Panc1 (cell line): ENCODE results near the gene NOS1AP. TPM values are rescaled to one million over a fixed set of nuclear protein-coding genes. Genes with fewer than 3 reads are reported as not detected.

Experiments used
- ATAC-seq: fragments of 200-7000 bp; cut with Tn5 transposase; 2 replicates; pipeline ENCODE4 v1.9.1; 2020; ENCODE audit warnings: mild to moderate bottlenecking, moderate library complexity
- BruUV-seq: library from RNA; stranded (reverse); fragments of 400-500 nt; replicated peaks from 2 replicates; lab custom pipeline; 2021; lab: Mats Ljungman, UMichigan
- CTCF ChIA-PET: fragments of 300-600 bp; sonication (Branson Sonifier 250); formaldehyde crosslinking; loops from one replicate; lab custom pipeline; 2022; ENCODE audit warnings: antibody characterized with exemption; lab: Charles Lee
- POLR2A ChIA-PET: fragments of 300-600 bp; sonication (Branson Sonifier 250); formaldehyde crosslinking; loops from one replicate; lab custom pipeline; 2022; ENCODE audit warnings: antibody characterized with exemption; lab: Charles Lee
- DNase-seq: peaks from one replicate; pipeline ENCODE4 v3.0.0-alpha.2; 2010; ENCODE audit warnings: low read depth, low spot score
- H3K27ac ChIP-seq: 2 replicates; pipeline ENCODE4 v1.5.1; 2011; ENCODE audit warnings: mild to moderate bottlenecking, low read length, inconsistent platforms
- H3K27me3 ChIP-seq: fragments of 200-500 bp; sonication (Bioruptor generic); 2 replicates; pipeline ENCODE4 v1.6.0; 2014; ENCODE audit warnings: low read length, inconsistent platforms; ENCODE audit not compliant: control insufficient read depth, insufficient read depth
- H3K36me3 ChIP-seq: fragments of 200-500 bp; sonication (Bioruptor generic); 2 replicates; pipeline ENCODE4 v1.5.1; 2014; ENCODE audit warnings: inconsistent platforms, mild to moderate bottlenecking, low read length, moderate library complexity; ENCODE audit not compliant: control insufficient read depth, insufficient read depth
- H3K4me1 ChIP-seq: 2 replicates; pipeline ENCODE4 v1.5.1; 2011; ENCODE audit warnings: inconsistent platforms, mild to moderate bottlenecking, low read length, moderate library complexity; ENCODE audit not compliant: control insufficient read depth, insufficient read depth
- H3K4me3 ChIP-seq, 2 experiments: 2 replicates each; pipeline ENCODE4 v1.5.1; 2011 to 2012; ENCODE audit warnings: low read depth in 2 of 2, low read length in 2 of 2, mild to moderate bottlenecking in 2 of 2, inconsistent platforms in 1 of 2, moderate library complexity in 1 of 2
- H3K9me3 ChIP-seq: fragments of 200-500 bp; sonication (Bioruptor generic); 2 replicates; pipeline ENCODE4 v1.5.1; 2014; ENCODE audit warnings: low read depth, mild to moderate bottlenecking, inconsistent platforms, low read length, moderate library complexity; ENCODE audit not compliant: control insufficient read depth, insufficient read depth
- POLR2AphosphoS5 ChIP-seq: IDR thresholded peaks from 2 replicates; pipeline ENCODE4 v1.6.1; 2012; ENCODE audit warnings: mild to moderate bottlenecking, low read depth, low read length, moderate library complexity
- SIN3A ChIP-seq: IDR thresholded peaks from 2 replicates; pipeline ENCODE4 v1.6.1; 2012; ENCODE audit warnings: low read depth, mild to moderate bottlenecking, low read length, moderate library complexity, borderline replicate concordance; ENCODE audit not compliant: insufficient read depth
- TCF7L2 ChIP-seq: IDR thresholded peaks from 2 replicates; pipeline ENCODE4 v1.6.1; 2011; ENCODE audit warnings: mild to moderate bottlenecking, low read depth, low read length, inconsistent platforms
- in situ Hi-C: cut with HindIII; loops from 2 replicates; pipeline ENCODE4 v1.10.0; 2016; ENCODE audit warnings: low sequenced_read_pairs, low pct_unique_long_range_greater_than_20kb
- intact Hi-C: fragments of 100-400 bp; cut with micrococcal nuclease; formaldehyde crosslinking; loops from one replicate; pipeline ENCODE4 v1.10.0; 2022; ENCODE audit not compliant: unreplicated experiment
- total RNA-seq: library from RNA; stranded (reverse); gene quantifications from one replicate; pipeline ENCODE4 v1.2.1, GENCODE V29; 2021; ENCODE audit not compliant: unreplicated experiment
- TF ChIP-seq, protein P1 (sequence below): fragments of 450-650 bp; IDR thresholded peaks from 2 replicates; pipeline ENCODE4 v1.5.1; 2017; ENCODE audit warnings: mild to moderate bottlenecking
- TF ChIP-seq, protein P2 (sequence below), 2 experiments: IDR thresholded peaks; 2 replicates each; pipeline ENCODE4 v1.6.1; 2011 to 2012; ENCODE audit warnings: low read depth in 2 of 2, control low read depth in 1 of 2, low read length in 1 of 2, mild to moderate bottlenecking in 1 of 2, moderate library complexity in 1 of 2; ENCODE audit not compliant: insufficient read depth in 1 of 2

Gene NOS1AP
- total RNA-seq, 1 experiment from 2014 or later, result 27.9 TPM

DNA sequence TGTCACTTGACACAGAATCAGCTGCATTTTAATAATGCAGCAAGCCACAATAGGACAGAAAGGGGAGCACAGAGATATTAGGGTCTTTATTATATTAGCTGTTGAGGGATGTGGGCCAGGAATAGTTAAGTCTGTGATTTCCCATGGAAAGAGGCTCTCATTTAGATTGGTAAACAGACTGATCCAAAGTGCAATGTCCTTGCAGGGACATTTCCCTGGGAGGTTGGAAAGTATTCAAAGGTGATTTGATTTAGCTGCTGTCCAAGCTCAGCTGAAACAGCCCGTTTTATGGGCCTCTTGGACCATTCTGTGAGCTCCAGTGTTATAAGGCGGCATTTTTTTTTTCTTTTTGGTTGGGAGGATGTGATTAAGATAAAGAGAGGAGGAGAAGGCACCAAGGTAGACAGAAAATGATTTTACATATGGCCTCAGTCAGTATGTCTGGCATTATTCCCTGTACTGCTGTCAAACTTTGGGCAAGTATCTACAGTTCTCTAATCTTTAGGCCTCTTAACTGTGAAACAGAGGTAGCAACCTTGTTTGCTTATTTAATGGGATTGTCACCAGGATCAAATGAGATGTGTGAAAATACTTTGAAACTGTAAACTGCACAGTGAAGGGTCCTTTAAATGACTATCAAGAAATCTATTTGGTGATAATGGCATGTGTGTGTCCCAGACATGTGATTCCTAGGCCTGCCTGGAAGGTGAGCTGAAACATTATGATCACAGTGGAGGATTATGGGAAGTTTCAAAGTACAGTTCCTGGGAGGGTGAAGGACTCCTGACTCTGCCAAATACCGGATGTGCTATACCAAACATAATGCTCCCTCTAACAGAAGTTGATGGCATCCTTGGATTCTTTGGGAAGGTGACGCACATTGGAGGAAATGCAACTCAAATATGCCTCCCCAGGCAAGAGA, 62.2 kb downstream of the NOS1AP start:
- no peak for TF ChIP-seq SIN3A
- TF ChIP-seq TCF7L2, result no peak
- TF ChIP-seq, protein P1, sequence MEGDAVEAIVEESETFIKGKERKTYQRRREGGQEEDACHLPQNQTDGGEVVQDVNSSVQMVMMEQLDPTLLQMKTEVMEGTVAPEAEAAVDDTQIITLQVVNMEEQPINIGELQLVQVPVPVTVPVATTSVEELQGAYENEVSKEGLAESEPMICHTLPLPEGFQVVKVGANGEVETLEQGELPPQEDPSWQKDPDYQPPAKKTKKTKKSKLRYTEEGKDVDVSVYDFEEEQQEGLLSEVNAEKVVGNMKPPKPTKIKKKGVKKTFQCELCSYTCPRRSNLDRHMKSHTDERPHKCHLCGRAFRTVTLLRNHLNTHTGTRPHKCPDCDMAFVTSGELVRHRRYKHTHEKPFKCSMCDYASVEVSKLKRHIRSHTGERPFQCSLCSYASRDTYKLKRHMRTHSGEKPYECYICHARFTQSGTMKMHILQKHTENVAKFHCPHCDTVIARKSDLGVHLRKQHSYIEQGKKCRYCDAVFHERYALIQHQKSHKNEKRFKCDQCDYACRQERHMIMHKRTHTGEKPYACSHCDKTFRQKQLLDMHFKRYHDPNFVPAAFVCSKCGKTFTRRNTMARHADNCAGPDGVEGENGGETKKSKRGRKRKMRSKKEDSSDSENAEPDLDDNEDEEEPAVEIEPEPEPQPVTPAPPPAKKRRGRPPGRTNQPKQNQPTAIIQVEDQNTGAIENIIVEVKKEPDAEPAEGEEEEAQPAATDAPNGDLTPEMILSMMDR, result no peak
- TF ChIP-seq, protein P2, sequence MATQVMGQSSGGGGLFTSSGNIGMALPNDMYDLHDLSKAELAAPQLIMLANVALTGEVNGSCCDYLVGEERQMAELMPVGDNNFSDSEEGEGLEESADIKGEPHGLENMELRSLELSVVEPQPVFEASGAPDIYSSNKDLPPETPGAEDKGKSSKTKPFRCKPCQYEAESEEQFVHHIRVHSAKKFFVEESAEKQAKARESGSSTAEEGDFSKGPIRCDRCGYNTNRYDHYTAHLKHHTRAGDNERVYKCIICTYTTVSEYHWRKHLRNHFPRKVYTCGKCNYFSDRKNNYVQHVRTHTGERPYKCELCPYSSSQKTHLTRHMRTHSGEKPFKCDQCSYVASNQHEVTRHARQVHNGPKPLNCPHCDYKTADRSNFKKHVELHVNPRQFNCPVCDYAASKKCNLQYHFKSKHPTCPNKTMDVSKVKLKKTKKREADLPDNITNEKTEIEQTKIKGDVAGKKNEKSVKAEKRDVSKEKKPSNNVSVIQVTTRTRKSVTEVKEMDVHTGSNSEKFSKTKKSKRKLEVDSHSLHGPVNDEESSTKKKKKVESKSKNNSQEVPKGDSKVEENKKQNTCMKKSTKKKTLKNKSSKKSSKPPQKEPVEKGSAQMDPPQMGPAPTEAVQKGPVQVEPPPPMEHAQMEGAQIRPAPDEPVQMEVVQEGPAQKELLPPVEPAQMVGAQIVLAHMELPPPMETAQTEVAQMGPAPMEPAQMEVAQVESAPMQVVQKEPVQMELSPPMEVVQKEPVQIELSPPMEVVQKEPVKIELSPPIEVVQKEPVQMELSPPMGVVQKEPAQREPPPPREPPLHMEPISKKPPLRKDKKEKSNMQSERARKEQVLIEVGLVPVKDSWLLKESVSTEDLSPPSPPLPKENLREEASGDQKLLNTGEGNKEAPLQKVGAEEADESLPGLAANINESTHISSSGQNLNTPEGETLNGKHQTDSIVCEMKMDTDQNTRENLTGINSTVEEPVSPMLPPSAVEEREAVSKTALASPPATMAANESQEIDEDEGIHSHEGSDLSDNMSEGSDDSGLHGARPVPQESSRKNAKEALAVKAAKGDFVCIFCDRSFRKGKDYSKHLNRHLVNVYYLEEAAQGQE (IDR thresholded peaks at IDR 0.05; ENCODE audit: insufficient read depth in 1 of 2, low read depth in 2 of 2, low read length in 1 of 2), result no peak
- DNase-seq (no peak), ATAC-seq (no peak)
- no TSS peak for BruUV-seq
- POLR2A ChIA-PET, result no interaction called here
- peaks cover 93% of the 10 kb centered on the region for H3K4me1 ChIP-seq
- intact Hi-C loops (loop anchor here (5.0 kb wide), 1 partner anchor 59 kb away; no protein-coding TSS in a partner anchor), in situ Hi-C loops (no loop called here)
- H3K27me3 ChIP-seq, result no peaks in the 10 kb centered on the region
- CTCF ChIA-PET, result no interaction called here
- no peaks in the 10 kb centered on the region for H3K36me3 ChIP-seq
- no peaks in the 10 kb centered on the region for H3K9me3 ChIP-seq
- peak overlapping the region; percentile 99 for H3K27ac ChIP-seq
- H3K4me3 ChIP-seq, result no peak overlapping the region

DNA sequence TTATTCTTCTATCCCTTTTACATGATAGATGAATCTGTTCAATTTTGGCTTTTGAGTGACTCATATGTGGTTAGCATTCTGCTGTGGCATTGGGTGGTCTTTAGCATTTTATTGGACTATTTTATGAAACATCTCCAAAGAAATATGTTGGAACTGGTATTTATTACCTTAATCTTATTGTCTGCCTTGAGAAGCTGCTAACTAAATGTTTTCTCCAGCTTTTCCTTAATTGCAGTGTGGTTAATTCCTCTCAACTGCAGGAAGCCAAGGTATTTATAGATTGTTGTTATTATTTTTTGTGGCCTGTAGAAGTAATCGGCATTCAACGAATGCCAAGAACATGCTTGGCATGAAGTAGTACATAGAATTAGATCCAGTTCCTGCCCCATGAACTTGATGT, 64.1 kb downstream of the NOS1AP start:
- intact Hi-C loops, result loop anchor here (5.0 kb wide), 1 partner anchor 61 kb away; no protein-coding TSS in a partner anchor
- Histone ChIP-seq H3K9me3 (no peaks in the 10 kb centered on the region), H3K4me3 (no peak overlapping the region), H3K4me1 (peaks cover 100% of the 10 kb centered on the region), H3K36me3 (no peaks in the 10 kb centered on the region), H3K27me3 (no peaks in the 10 kb centered on the region), H3K27ac (peak overlapping the region; percentile 99)
- no peak for DNase-seq
- no peak for ATAC-seq
- ChIA-PET CTCF (interaction anchor here (0.6 to 1.0 kb wide), 4 partner anchors 18 to 142 kb away, joined by 3 to 9 read pairs (median 3); no protein-coding TSS in a partner anchor), POLR2A (no interaction called here)
- BruUV-seq, result no TSS peak
- in situ Hi-C loops, result no loop called here
- TF ChIP-seq TCF7L2 (peak; percentile 85), SIN3A (no peak), POLR2AphosphoS5 (no peak)
- TF ChIP-seq, protein P2 (IDR thresholded peaks at IDR 0.05; ENCODE audit: insufficient read depth in 1 of 2, low read depth in 2 of 2, low read length in 1 of 2), result no peak
- TF ChIP-seq, protein P1, result no peak
